ENCODE results near the gene DMWD.

DMWD gene, protein sequence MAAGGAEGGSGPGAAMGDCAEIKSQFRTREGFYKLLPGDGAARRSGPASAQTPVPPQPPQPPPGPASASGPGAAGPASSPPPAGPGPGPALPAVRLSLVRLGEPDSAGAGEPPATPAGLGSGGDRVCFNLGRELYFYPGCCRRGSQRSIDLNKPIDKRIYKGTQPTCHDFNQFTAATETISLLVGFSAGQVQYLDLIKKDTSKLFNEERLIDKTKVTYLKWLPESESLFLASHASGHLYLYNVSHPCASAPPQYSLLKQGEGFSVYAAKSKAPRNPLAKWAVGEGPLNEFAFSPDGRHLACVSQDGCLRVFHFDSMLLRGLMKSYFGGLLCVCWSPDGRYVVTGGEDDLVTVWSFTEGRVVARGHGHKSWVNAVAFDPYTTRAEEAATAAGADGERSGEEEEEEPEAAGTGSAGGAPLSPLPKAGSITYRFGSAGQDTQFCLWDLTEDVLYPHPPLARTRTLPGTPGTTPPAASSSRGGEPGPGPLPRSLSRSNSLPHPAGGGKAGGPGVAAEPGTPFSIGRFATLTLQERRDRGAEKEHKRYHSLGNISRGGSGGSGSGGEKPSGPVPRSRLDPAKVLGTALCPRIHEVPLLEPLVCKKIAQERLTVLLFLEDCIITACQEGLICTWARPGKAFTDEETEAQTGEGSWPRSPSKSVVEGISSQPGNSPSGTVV

DNA sequence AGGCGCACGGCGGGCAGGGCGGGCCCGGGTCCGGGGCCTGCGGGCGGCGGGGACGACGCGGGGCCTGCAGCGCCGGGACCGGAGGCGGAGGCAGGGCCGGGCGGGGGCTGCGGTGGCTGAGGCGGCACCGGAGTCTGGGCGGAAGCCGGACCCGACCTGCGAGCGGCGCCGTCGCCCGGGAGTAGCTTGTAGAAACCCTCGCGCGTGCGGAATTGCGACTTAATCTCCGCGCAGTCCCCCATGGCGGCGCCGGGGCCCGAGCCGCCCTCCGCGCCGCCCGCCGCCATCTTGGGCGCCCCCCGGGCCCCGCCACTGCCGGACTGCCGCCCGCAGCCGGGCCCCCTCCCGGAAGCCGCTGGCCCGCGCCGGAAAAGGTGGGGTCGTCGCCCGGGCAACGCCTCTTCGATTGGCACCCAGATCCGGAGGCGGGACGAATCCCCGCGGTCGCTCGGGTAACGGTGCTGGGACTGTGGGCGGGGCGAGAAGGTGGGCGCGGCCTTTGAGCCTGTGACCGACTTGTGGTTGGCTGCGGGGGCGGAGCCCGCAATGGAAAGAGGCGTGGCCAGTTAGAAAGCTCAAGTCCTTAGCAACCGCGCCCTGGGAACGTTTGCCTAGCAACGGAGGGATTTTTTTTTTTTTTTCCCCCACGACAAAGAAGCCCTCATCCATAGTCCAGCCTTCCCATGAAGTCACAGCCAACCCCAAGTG is at the start of gene DMWD:
Gene DMWD (minus strand): TSS at position 376 of the 708 bp plus-strand sequence. CDS start 89 bp downstream, at position 287.
- DNase-seq (ENCODE audit: low read depth) = peak; percentile 100

DNA sequence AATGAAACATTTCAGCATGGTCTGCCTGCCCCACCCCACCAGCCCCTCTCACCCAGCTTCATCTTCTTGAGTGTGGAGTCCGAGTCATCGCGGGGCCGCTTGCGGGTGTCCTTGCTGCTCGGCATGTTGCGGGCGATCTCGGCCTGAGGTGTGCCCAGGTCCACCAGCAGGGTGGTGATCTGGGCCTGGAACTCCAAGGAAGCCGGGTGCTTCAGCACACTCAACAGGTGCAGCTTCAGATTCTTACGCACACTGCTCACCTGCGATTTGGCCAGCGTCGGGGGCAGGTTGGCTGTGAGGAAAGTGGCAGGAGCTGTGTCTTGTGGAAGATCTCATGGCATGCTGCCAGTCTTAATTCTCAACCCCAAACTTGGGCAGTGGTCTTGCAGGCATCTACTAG is 49.6 kb upstream of the DMWD start:
- DNase-seq (ENCODE audit: low read depth) = no peak

DNA sequence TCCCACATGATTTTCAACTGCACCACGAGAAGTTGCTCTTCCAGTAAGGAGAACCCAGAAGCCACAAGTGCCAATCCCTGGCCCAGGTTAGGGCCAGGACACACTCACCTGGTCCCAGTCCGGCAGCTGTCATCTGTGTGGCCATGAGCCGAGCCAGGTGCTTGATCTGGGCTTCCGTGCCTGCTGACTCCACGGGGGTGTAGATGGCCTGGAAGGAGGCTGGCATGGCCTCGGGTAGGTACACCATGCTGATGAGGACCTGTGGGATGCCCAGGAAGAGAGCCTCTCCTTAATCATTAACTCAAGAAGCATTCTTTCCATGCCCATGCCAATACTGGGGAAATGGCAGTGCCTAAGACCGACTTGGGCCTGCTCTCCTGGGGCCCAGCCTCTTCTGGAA is 42.3 kb upstream of the DMWD start:
- DNase-seq (ENCODE audit: low read depth) = no peak

DNA sequence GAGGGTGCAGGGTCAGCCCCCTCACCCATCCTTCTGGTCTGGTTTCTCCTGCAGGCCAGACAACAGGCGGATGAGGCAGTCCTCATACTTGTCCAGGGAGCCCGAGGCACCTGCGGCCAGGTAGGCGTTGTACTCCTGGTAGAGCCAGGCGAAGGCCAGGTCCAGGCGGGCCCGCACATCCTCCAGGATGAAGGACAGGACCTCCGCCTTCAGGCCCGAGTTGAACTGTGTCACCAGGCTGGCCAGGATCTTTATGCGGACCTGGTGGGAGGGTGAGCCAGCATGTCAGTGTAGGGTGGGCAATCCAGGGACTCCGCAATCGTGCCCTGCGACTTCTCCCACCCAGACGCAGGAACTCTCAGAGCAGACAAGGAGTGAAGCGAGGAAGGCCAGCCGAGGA is 36.3 kb upstream of the DMWD start:
- no peak for DNase-seq (ENCODE audit: low read depth)

DNA sequence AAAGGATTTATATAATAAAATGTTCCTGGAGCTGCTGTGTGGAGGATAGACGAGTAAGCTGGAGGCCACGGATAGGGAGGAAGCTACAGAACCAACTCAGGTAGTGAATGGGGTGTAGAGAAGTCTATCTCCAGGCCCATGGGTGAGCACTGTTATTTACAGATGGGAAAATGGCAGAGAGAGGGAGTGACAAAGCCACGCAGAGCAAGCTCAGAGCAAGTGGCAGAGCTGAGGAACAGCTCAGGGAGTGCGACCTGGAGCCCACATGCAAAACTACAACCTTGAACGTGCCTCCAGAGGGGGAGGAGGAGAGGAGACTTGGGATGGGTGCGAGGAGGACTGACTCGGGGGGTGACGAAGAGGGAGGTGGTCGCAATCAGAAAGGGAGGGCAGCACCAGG is 35.9 kb upstream of the DMWD start:
- DNase-seq (ENCODE audit: low read depth) = no peak

DNA sequence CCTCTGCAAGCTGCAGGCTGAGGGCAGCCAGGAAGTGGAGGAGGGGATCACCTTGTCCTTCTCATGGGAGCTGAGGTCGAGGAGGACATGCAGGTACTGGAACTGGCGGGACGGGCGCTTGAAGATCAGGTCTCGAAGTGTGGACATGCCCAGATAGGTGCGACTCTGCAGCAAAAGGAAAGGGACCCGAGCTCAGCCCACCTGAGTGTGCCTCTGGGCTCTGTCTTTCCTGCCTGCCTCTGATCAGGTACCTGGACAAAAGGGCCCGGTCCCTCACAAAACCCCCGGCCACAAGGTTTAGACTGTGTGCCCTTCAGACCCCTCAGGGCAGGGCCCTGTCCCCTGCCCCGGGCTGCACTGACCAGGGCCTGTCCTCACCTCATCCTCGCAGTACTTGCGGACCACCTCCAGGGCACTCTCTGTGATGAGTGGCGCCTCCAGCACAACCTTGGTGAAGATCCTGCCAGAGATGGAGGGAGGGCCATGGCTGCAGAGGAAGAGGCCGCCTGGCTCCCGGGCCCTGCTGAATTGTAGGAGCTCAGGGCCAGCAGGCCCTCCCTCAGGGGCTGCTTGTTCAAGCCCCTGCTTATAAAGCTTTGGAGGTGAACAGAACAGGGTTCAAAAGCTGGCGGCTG is 34.9 kb upstream of the DMWD start:
- no peak for DNase-seq (ENCODE audit: low read depth)

DNA sequence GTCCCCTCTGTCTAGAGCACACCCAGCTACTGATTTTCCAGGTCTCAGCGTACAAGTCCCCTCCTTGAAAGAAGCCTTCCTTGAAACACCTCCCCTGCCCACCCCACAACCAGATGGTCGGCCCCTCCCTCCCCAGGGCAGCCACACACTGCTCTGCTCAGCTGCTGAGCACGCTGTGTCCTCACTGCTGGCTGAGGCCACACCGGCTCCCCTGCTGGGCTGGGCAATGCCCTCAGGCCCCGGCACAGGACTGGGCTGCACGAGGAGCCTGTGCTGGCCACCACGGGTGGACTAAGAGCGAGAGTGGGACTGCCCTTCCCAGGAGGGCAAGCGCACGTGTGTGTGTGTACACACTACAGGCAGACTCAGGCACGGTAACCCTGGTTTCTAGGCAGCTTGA is 34.3 kb upstream of the DMWD start:
- no peak for DNase-seq (ENCODE audit: low read depth)

DNA sequence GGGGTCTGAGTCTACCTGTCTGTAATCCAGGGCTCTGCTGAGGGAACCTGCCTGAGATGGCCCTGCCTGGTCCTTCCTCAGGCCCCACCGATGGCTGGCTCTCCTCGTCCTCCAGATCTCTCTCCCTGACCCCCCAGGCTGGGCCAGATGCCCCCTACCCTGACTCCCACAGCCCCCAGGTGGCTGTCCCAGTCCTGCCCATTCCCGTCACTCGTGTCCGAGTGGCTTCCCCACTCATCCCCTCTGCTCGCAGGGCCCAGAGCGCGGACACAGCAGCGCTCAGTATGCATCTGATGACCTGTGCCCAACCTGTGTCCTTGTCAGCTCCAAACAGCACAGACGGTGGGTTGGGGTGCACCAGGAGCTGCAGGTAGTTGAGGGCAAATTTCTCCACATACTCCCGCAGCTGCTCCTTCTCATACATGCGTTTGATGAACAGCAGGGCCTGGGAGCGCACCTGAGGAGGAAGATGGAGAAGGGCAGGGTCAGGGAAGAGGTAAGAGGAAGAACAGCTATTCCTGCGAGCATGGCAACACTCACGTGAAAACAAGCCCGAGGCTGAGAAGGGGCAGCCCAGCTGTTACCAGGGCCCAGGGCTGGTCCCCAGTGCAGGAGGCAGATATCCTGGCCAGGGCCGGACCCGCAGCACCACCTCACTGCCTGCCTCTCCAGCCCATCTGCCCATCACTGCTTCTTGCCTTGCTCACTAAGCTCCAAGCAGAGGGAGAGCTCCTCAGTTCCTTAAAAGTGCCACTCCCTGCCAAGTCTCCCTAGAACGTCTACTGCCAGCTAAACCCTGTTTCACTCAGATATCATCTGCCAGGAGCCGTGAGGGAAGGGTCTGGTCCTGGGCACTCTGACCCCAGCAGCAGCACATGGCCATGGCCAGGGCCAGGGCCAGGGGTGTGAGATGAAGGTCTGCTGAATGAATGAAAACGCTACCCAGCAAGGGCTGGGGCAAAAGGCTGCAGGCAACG is 33.6 kb upstream of the DMWD start:
- DNase-seq (ENCODE audit: low read depth) = no peak

DNA sequence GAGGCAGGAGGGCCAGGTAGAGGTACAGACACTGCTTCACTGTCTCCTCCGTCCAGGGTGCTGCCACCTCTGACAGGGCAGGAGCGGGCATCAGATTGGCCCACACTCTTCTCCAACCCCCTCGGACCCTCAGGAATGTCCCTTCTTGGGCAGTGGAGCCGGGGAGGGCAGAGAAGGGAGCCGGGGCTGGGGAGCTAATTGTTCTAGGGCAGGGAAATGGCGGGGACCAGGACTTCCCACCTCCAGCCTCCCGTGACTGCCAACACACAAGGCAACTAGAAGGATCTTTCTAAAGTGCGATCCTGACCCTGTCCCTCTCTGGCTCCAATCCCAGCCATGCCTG is 32.6 kb upstream of the DMWD start:
- no peak for DNase-seq (ENCODE audit: low read depth)

DNA sequence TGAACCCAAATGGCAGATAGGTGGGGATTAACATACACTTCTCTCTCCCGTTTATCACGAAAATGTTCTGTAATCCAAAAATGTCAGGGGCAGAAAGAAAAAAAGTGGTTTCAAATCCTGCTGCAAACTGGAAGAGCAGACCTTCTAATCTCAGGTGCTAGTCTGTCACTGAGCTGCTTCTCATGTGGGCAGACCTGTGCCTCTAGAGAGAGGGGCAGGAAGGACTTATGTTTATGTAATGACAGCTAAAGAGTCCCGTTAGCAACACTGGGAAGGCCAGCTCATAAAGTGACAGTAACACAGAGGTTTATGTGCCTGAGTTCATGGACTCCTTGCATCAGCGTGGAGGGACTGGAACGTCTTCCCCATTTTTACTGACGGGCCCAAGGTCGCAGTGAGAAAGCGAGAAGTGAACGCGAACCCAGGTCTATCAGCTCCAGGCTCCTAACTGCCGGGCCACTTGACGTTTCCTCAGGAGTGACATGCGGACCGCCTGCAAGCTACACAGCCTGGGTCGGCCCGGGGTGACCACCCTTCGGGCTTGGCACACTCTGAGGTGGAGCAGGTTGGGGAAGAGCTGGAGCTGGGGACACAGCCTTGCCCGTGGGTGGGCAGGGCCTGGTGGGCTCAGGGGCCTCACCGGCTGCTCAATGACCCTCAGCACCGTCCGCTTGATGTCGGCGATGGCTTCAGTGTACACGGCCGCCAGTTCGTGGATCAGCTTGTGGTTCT is 32.1 kb upstream of the DMWD start:
- no peak for DNase-seq (ENCODE audit: low read depth)

DNA sequence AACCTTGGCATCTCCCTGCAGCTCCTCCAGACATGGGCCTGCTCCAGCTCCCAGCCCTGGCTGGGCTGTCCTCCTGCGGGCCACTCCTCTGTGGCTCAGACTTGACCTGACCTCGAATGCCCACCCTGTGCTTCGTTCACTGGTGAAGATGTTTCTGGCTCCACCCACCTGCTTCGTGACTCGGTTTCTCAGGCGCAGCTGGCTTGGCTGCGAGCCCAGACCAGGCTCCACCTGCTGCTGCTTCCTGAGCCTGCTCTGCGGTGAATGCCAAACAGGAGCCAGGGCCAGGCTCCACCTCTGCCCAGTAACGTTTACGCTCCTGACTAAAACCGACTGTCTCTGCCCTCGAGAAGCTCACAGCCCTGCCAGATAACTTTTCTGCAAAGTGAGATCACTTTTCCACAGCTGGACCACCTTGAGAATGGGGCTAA is 31.4 kb upstream of the DMWD start:
- DNase-seq (ENCODE audit: low read depth) = no peak

DNA sequence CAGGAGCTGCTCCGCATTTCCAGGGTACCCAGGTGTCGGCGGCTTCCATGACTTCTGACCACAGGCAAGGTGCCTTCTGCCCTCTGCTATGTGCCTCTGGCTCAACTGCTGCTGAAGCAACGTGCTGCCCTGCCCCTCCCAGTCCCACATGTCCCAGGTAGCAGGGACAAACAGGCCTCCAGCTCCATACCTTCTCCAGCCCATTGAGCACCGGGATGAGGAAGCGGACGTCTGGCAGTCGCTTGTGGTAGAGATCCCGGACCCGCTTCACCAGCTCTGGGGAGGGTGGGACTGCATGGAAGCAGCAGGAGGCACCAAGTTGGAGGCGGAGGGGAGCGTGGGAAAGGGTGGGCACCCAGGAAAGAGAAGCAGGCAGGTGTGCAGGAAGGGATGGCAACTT is 30.5 kb upstream of the DMWD start:
- DNase-seq (ENCODE audit: low read depth) = no peak

DNA sequence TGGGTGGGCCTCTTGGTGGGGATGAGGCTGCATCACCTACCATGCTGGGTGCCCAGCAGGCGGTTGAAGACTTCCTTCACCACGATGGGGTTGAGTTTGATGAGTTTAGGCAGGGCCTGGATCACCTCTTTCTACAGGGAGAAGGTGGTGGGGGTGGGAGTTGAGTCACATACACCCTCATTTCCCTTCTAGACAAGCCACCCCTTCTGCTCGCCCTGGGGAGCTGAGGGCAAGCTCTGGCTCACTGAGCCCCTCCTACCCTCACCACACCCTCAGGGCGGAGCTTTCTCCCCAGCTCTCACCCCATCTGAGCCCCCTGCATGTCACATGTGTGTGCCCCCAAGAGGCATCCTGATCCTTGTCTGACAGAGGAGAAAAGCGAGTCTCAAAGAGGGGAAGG is 30.1 kb upstream of the DMWD start:
- no peak for DNase-seq (ENCODE audit: low read depth)

DNA sequence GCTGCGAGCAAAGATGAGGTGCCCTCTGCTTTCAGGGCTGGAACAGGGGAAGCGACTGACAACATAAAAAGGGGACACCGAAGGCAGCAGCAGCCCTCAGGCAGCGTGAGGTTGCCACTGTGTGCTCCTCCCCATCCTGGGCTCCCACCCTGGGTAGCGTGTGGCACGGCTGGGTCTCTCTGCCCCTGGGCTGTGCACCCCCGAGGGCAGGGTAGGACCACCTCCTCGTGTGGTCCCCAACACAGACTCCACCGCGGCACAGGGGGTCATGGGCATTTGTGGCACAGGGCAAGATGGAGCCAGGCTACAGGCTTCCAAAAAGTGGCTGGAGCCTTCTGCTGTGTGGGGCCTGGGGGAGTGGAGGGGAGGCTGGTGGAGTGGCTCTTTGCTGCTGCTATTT is 28.9 kb upstream of the DMWD start:
- no peak for DNase-seq (ENCODE audit: low read depth)

DNA sequence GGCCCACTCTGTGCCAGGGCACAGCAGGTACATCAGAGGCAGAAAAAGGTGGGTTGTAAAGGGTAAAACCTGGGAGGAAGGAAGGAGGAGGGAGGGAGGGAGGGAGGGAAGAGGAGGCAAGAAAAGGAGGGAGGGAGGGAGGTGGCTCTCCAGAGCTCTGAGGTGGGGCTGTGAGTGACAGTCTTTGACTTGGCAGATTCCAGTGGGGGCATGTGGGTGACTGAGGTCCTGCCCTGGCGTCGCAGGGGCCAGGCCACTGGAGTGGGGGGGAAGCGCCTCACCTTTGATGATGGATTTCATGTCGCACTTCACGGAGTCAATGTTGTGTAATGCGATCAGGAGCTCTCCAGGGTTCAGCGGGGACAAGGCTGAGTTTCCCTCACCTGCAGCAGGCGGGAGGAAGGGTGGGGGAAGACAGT is 28.5 kb upstream of the DMWD start:
- DNase-seq (ENCODE audit: low read depth) = no peak

DNA sequence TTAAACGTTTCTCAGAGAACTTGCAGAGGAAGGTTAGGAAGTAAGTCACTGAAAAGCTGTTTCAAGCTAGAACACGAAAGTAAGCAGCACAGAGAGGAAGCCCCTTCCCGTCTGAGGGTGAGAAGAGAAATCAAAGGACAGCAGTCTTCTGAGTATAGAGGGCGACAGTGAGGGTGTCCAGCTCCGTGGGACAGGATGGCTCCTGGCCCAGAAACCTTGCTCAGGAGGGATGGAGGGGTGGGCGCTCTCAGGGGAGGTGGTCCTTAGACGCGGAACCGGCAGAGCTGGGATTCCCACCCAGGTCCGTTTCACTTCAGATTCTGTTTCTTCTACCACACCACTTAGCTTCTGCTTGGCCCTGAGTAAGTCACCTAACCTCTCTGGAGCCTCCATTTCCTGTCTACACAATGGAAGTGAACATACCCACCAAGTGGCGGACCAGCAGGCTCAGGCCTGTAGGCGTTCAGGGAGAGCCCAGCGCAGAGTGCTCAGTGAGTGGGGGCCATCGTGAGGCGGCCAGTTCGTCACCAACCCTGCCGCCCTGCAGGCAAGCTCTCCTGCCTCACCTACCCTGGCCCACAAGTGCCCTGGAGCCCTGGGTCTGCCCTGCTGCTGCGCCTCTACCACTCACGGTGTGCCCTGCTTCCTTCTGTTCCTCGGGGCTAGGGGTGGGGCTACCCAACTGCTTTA is 27.9 kb upstream of the DMWD start:
- no peak for DNase-seq (ENCODE audit: low read depth)

DNA sequence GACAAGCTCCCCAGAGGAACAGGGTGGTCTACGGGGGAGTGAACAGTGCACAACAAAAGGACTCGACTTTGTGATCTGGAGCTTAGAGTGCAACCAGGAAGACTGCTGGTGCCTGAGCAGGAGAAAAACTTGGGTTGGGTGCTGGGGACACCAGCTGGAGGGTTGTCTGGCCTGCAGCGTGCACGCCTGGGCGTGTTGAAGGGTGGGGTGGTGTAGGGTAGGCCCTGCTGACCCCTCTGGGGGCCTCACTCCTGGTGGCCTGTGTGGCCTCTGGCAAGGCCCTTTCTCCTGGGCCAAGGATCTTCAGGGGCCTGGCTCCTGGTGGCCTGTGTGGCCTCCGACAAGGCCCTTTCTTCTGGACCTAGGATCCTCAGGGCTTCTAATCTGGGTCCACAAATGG is 27.1 kb upstream of the DMWD start:
- DNase-seq (ENCODE audit: low read depth) = no peak

DNA sequence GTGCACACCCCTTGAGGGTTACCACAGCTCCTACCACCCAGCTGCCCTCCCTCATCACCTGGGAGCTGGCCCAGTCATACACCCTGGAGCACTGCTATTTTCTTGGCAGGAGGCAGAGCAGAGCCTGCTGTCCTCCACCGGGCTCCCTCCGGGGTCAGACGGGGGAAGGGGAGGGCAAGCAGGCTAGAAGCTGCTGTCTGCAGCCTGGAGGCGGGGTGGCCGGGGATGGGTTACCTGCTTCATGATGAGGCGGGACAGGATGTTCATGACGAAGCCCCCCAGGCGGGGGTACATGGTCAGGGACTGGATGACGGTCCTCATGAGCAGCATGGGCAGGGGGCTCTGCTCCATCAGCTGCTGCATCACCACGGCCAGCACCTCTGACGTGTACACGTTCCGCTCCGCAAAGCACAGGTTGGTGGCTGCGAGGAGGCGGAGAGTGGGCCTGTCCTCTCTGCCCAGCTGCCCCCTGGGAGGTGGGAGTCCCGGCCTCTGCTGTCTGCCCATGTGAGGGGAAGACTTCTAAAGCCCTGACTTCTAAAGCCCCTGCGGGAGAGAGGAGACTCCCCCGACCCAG is 25.2 kb upstream of the DMWD start:
- DNase-seq (ENCODE audit: low read depth) = no peak

DNA sequence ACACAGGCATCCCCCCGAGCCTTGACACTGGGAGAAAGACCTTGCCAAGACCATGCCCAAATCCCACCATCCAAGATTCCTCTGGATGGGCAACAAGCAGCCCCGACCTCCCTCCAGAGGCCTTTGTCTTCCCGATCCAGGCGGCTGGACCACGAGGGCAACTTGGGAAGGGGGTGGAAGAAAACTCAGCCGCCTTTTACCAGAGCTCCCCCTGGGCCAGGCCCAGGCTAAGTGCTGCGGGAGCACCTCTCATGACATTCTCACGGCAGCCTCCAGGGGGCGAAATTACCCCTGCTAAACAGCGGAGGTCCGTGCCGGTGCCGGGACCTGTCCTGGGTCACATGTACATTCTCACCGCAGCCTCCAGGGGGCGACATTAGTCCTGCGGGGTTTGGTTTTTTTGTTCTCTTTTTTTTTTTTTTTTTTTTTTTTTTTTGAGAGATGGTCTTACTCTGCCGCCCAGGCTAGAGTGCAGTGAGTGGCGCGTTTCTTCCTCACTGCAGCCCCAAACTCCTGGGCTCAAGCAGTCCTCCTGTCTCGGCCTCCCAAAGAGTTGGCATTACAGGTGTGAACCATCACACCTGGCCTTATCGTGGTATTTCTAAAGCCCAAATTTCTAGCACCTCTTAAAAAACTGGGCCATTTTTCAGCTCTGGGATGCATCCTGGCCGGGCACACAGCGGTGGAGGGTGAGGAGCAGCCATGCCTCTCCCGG is 24.5 kb upstream of the DMWD start:
- peak; percentile 95 for DNase-seq (ENCODE audit: low read depth)
